ENCODE data around the gene ASB4. TPM values are rescaled to one million over a fixed set of nuclear protein-coding genes. Genes with fewer than 3 reads are reported as not detected.
A peak's percentile ranks its signal among the peaks of the same experiment; 100 is the strongest.

The ASB4 gene
- total RNA-seq = 0.11 TPM

GRCh38 chr7:95485391-95486123, at the start of gene ASB4:
ASB4 (plus strand) TSS chr7:95485943; CDS start chr7:95485972, 29 bp downstream.
- Histone ChIP-seq H3K4me1 (no peaks in the 10 kb centered on the region), H3K4me3 (peak within 1 kb of the TSS in 1 of 2 donors; percentile 39), H3K27me3 (no peaks in the 10 kb centered on the region), H3K36me3 (no peaks in the 10 kb centered on the region), H3K9me3 (no peaks in the 10 kb centered on the region), H3K27ac (no peak within 1 kb of the TSS)
- TF ChIP-seq CTCF (IDR thresholded peaks at IDR 0.05) = no peak
- intact Hi-C loops (cut with DNase I) = no loop called here
- no peak for DNase-seq (ENCODE audit: low spot score in 2 of 2)

GRCh38 chr7:95436407-95436806, 49.3 kb upstream of the ASB4 start:
- peaks cover 0 to 2% of the 10 kb centered on the region in 2 donors for H3K4me1 ChIP-seq
- H3K9me3 ChIP-seq = no peaks in the 10 kb centered on the region
- TF ChIP-seq CTCF (IDR thresholded peaks at IDR 0.05) = no peak
- H3K27ac ChIP-seq = no peak overlapping the region
- H3K4me3 ChIP-seq = no peak overlapping the region
- no peaks in the 10 kb centered on the region for H3K36me3 ChIP-seq
- H3K27me3 ChIP-seq = no peaks in the 10 kb centered on the region
- intact Hi-C loops (cut with DNase I) = loop anchor here (5.0 kb wide), 1 partner anchor 251 kb away; no protein-coding TSS in a partner anchor
- no peak for DNase-seq (ENCODE audit: low spot score in 2 of 2)

GRCh38 chr7:95440394-95441038, 45.2 kb upstream of the ASB4 start:
- DNase-seq (ENCODE audit: low spot score in 2 of 2) = no peak
- no peak overlapping the region for H3K27ac ChIP-seq
- intact Hi-C loops (cut with DNase I) = no loop called here
- no peaks in the 10 kb centered on the region for H3K36me3 ChIP-seq
- TF ChIP-seq CTCF (IDR thresholded peaks at IDR 0.05) = no peak
- H3K27me3 ChIP-seq = no peaks in the 10 kb centered on the region
- no peak overlapping the region for H3K4me3 ChIP-seq
- H3K9me3 ChIP-seq = no peaks in the 10 kb centered on the region
- H3K4me1 ChIP-seq = peaks cover 0 to under 1% of the 10 kb centered on the region in 2 donors

GRCh38 chr7:95441042-95441823, 44.5 kb upstream of the ASB4 start:
- H3K36me3 ChIP-seq = no peaks in the 10 kb centered on the region
- no peak overlapping the region for H3K27ac ChIP-seq
- intact Hi-C loops (cut with DNase I) = no loop called here
- no peak for DNase-seq (ENCODE audit: low spot score in 2 of 2)
- TF ChIP-seq CTCF (IDR thresholded peaks at IDR 0.05) = no peak
- H3K4me1 ChIP-seq = no peaks in the 10 kb centered on the region
- H3K4me3 ChIP-seq = no peak overlapping the region
- no peaks in the 10 kb centered on the region for H3K9me3 ChIP-seq
- H3K27me3 ChIP-seq = no peaks in the 10 kb centered on the region

- no peak overlapping the region for H3K4me3 ChIP-seq
- DNase-seq (ENCODE audit: low spot score in 2 of 2) = no peak
- H3K9me3 ChIP-seq = no peaks in the 10 kb centered on the region
- no peak overlapping the region for H3K27ac ChIP-seq
- no peaks in the 10 kb centered on the region for H3K4me1 ChIP-seq
- intact Hi-C loops (cut with DNase I) = no loop called here
- no peaks in the 10 kb centered on the region for H3K27me3 ChIP-seq
- no peaks in the 10 kb centered on the region for H3K36me3 ChIP-seq
- TF ChIP-seq CTCF (IDR thresholded peaks at IDR 0.05) = no peak
These were observed 40.9 kb upstream of the ASB4 start for GRCh38 chr7:95444796-95445195.

Data from ascending aorta (tissue), 2 donors.